K562 (cell line): ENCODE measurements around the gene PFKL. TPM values are rescaled to one million over a fixed set of nuclear protein-coding genes. Genes with fewer than 3 reads are reported as not detected.

Source experiments
- CTCF ChIP-seq, 3 experiments: IDR thresholded peaks in 2 of 3; conservative IDR thresholded peaks in 1 of 3; 2 replicates each; pipeline ENCODE4 v1.5.1; 2011 to 2012; ENCODE audit warnings: low read length in 3 of 3, mild to moderate bottlenecking in 3 of 3, control low read depth in 2 of 3, improper control_type of control experiment in 1 of 3, inconsistent platforms in 1 of 3, low read depth in 1 of 3, mixed read lengths in 1 of 3, moderate library complexity in 1 of 3; ENCODE audit not compliant: insufficient read depth in 2 of 3
- EZH2 ChIP-seq: IDR thresholded peaks from 2 replicates; pipeline ENCODE4 v1.6.1; 2012; ENCODE audit warnings: low read depth, mild to moderate bottlenecking, inconsistent platforms, low read length, borderline replicate concordance
- NR1H2 ChIP-seq: sonication (generic); formaldehyde crosslinking; IDR thresholded peaks from 2 replicates; pipeline ENCODE4 v1.4.0; 2020; ENCODE audit warnings: mild to moderate bottlenecking, missing genetic modification reagents
- POU5F1 ChIP-seq: fragments of 150-350 bp; IDR thresholded peaks from 2 replicates; pipeline ENCODE4 v1.6.1; 2014; ENCODE audit warnings: borderline replicate concordance, low read length, low read depth, mild to moderate bottlenecking; ENCODE audit not compliant: partially characterized antibody
- RAD21 ChIP-seq, 2 experiments: fragments of 250-450 bp in 1 of 2; fragments of 450-650 bp in 1 of 2; sonication (Bioruptor Pico) in 1 of 2; formaldehyde crosslinking in 1 of 2; IDR thresholded peaks in 1 of 2; conservative IDR thresholded peaks in 1 of 2; 2 replicates each; pipeline versions ENCODE4 v1.4.0 to v1.8.0; 2020 to 2022; ENCODE audit warnings: mild to moderate bottlenecking in 2 of 2, moderate library complexity in 1 of 2
- RBFOX2 ChIP-seq: fragments of 200-400 bp; formaldehyde crosslinking; IDR thresholded peaks from 2 replicates; pipeline ENCODE4 v1.6.1; 2017; ENCODE audit warnings: low read depth, mild to moderate bottlenecking, low read length, moderate library complexity
- SMC3 ChIP-seq: conservative IDR thresholded peaks from 2 replicates; pipeline ENCODE4 v1.6.1; 2011; ENCODE audit warnings: low read depth, low read length, improper control_type of control experiment; ENCODE audit not compliant: insufficient read depth
- STAG1 ChIP-seq: sonication (generic); formaldehyde crosslinking; IDR thresholded peaks from 2 replicates; pipeline ENCODE4 v1.5.0; 2020; ENCODE audit warnings: missing genetic modification reagents, borderline replicate concordance
- TRIM24 ChIP-seq, 2 experiments: fragments of 450-650 bp; IDR thresholded peaks; 2 replicates each; pipeline ENCODE4 v1.6.1; 2016
- ZBTB7A ChIP-seq: IDR thresholded peaks from 2 replicates; pipeline ENCODE4 v1.6.1; 2011; ENCODE audit warnings: low read depth, mild to moderate bottlenecking, low read length, moderate library complexity, borderline replicate concordance; ENCODE audit not compliant: control insufficient read depth
- ZNF133 ChIP-seq: fragments of 250-450 bp; sonication (Bioruptor Pico); IDR thresholded peaks from 2 replicates; pipeline ENCODE4 v1.4.0; 2020; ENCODE audit warnings: mild to moderate bottlenecking
- polyA plus RNA-seq, 8 experiments: library from polyadenylated mRNA; depleted of rRNA in 4 of 8; stranded (reverse) in 5 of 8; unstranded in 3 of 8; fragments of >200 nt; fragmentation: Nextera tagmentation in 2 of 8; fragmentation: Illumina TruSeq in 1 of 8; extraction: Ambion mirVana in 2 of 8; extraction: Trizol in 1 of 8; gene quantifications; 2 replicates each; pipeline versions ENCODE4 v1.2.1 to v1.2.3, GENCODE V29; 2011 to 2014; ENCODE audit warnings: inconsistent platforms in 1 of 8, missing spikeins in 1 of 8
- total RNA-seq, 7 experiments: library from RNA; depleted of rRNA in 6 of 7; stranded (reverse); fragments of >200 nt in 6 of 7; fragmentation: Illumina TruSeq in 2 of 7; extraction: Trizol in 2 of 7; gene quantifications; 2 replicates each; pipeline versions ENCODE4 v1.2.1 to v1.2.3, GENCODE V29; 2011 to 2021; ENCODE audit warnings: low replicate concordance in 1 of 7

PFKL gene
- total and polyA plus RNA-seq, 9 of the 15 experiments (the other 6 are each of a cell fraction or from before 2014, with no cell fraction given): 1.1 to 124 (median 45.6) TPM

DNA sequence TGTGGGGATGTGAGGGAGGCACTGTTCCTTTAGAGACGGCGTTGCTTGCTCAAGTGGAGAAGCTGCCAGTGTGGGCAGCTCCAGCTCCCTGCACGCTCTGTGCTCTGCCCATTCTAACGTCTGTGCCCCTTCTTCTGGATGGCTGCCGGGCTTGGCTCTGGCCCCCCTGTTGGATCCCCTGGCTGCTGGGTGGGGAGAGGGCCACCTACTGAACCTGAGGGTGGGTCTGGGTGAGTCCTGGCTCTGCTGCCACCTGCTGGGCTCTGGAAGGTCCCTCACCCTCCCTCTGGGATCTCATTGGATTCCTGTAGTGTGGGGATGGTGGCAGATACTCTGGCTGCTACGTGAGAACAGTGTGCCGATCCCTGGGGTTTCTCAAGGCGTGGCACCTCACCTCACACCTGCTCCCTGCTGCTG, 5.0 kb downstream of the PFKL start (continued):
- peak; percentile 40; the same call in 1 of the 2 replicates for TF ChIP-seq RBFOX2
- no peak for TF ChIP-seq TRIM24 (IDR thresholded peaks at IDR 0.05)
- TF ChIP-seq ZBTB7A: peak; percentile 48; the same call in 1 of the 2 replicates
- TF ChIP-seq ZNF133 (CRISPR knock-in tag): no peak
- TF ChIP-seq POU5F1: no peak
- TF ChIP-seq EZH2: no peak
- peak; percentile 69 to 79 (median 74) for TF ChIP-seq CTCF (IDR thresholded peaks at IDR 0.05 in 2 of 3, conservative IDR thresholded peaks at IDR 0.05 in 1 of 3; ENCODE audit: insufficient read depth in 2 of 3, low read depth in 1 of 3, low read length in 3 of 3)
- TF ChIP-seq SMC3: peak; percentile 50
- TF ChIP-seq RAD21 (CRISPR knock-in tag; conservative IDR thresholded peaks at IDR 0.05 in 1 of 2, IDR thresholded peaks at IDR 0.05 in 1 of 2): peak in 1 of 2 experiments; percentile 49; a peak in 2 of 4 replicates
- TF ChIP-seq STAG1 (CRISPR knock-in tag): peak; percentile 6; the same call in 1 of the 2 replicates
- TF ChIP-seq NR1H2: no peak
